Measurements from ENCODE around the gene C11orf65.
"Not testable (repeated sequence)": the region's sequence is repeated elsewhere in the genome, so short reads cannot be mapped to it uniquely, and the experiment has no call there.

Gene C11orf65

DNA sequence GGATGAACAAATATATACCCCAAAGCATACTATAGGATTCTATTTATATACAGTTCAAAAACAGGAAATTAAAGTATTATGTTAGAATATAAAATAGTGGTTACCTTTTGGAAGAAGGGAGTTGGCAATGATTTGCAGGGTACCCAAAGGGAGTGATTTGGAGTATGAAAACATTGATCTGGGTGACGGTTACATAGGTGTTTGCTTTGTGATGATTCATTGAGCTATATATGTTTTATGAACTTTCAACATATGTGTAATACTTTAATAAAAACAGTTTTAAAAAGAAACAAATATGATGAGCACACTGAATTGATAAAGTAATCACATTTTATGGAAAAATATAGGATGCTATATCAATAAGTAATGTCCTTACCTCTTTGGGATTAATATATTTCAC, 36.0 kb downstream of the C11orf65 start:
- Histone ChIP-seq H3K9me3 (ENCODE audit: control insufficient read depth in 2 of 2, low read length in 2 of 2) (no peaks in the 10 kb centered on the region), H3K9ac (ENCODE audit: low read depth in 1 of 2, low read length in 2 of 2) (no peak overlapping the region), H3K4me1 (ENCODE audit: control insufficient read depth in 2 of 2, insufficient read depth in 2 of 2, low read length in 2 of 2) (no peaks in the 10 kb centered on the region), H3K4me3 (ENCODE audit: low read length in 2 of 2) (no peak overlapping the region), H3K36me3 (ENCODE audit: control insufficient read depth in 2 of 2, insufficient read depth in 2 of 2, low read length in 2 of 2) (no peaks in the 10 kb centered on the region), H3K27ac (ENCODE audit: low read depth in 2 of 2, low read length in 2 of 2) (no peak overlapping the region), H3K27me3 (ENCODE audit: control insufficient read depth in 2 of 2, insufficient read depth in 2 of 2, low read length in 2 of 2) (no peaks in the 10 kb centered on the region)

DNA sequence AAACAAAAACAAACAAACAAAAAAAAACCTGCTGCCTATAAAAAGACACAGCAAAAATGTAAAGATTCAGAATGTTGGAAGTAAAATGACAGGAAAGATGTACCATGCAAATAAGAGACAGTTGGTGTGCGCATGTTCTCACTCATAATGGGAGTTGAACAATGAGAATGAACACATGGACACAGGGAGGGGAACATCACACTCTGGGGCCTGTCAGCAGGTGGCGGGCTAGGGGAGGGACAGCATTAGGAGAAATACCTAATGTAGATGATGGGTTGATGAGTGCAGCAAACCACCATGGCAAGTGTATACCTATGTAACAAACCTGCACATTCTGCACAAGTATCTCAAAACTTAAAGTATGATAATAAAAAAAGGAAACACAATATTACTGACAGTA, 49.8 kb downstream of the C11orf65 start:
- not testable (repeated sequence) for H3K4me1 ChIP-seq (ENCODE audit: control insufficient read depth in 2 of 2, insufficient read depth in 2 of 2, low read length in 2 of 2); H3K9me3 ChIP-seq (ENCODE audit: control insufficient read depth in 2 of 2, low read length in 2 of 2); H3K9ac ChIP-seq (ENCODE audit: low read depth in 1 of 2, low read length in 2 of 2); H3K36me3 ChIP-seq (ENCODE audit: control insufficient read depth in 2 of 2, insufficient read depth in 2 of 2, low read length in 2 of 2); H3K4me3 ChIP-seq (ENCODE audit: low read length in 2 of 2); H3K27ac ChIP-seq (ENCODE audit: low read depth in 2 of 2, low read length in 2 of 2); H3K27me3 ChIP-seq (ENCODE audit: control insufficient read depth in 2 of 2, insufficient read depth in 2 of 2, low read length in 2 of 2)

DNA sequence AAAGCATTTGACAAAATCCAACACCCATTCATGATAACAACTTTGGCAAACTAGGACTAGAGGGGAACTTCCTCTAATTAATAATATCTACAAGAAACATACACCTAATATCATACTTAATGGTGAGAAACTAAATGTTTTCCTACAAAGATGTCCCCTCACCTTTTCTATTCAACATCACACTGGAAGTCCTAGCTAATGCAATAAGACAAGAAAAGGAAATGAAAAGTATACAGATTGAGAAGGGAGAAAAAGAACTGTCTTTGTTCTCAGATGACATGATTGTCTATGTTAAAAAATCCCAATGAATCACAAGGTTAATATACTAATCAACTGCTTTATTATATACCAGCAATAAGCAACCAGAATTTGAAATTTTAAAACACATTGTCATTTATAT, 52.4 kb downstream of the C11orf65 start:
- Histone ChIP-seq H3K36me3 (ENCODE audit: control insufficient read depth in 2 of 2, insufficient read depth in 2 of 2, low read length in 2 of 2) (no peaks in the 10 kb centered on the region), H3K9me3 (ENCODE audit: control insufficient read depth in 2 of 2, low read length in 2 of 2) (peaks cover 0 to 3% of the 10 kb centered on the region in 2 donors), H3K27me3 (ENCODE audit: control insufficient read depth in 2 of 2, insufficient read depth in 2 of 2, low read length in 2 of 2) (no peaks in the 10 kb centered on the region), H3K27ac (ENCODE audit: low read depth in 2 of 2, low read length in 2 of 2) (no peak overlapping the region), H3K4me3 (ENCODE audit: low read length in 2 of 2) (no peak overlapping the region), H3K9ac (ENCODE audit: low read depth in 1 of 2, low read length in 2 of 2) (no peak overlapping the region), H3K4me1 (ENCODE audit: control insufficient read depth in 2 of 2, insufficient read depth in 2 of 2, low read length in 2 of 2) (no peaks in the 10 kb centered on the region)

DNA sequence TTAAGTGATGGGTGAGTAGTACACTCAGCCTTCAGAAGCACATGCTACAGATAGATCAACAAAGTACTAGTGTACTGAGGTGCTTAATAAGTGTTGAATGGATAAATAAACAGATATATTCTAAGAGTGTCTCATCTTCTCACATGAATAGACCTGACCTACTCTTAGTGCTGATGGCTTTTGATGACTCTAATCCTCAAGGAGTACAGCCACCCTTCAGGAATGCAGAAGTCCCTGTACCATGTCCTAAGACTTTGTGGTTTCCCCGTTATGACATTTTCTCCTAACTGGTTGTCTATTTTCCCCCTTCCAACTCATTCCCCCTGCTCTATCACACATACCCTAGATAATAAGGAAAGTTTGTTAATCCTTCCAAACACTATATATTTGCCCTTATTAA, 61.6 kb downstream of the C11orf65 start:
- Histone ChIP-seq H3K27ac (ENCODE audit: low read depth in 2 of 2, low read length in 2 of 2) (no peak overlapping the region), H3K27me3 (ENCODE audit: control insufficient read depth in 2 of 2, insufficient read depth in 2 of 2, low read length in 2 of 2) (no peaks in the 10 kb centered on the region), H3K9me3 (ENCODE audit: control insufficient read depth in 2 of 2, low read length in 2 of 2) (no peaks in the 10 kb centered on the region), H3K4me1 (ENCODE audit: control insufficient read depth in 2 of 2, insufficient read depth in 2 of 2, low read length in 2 of 2) (no peaks in the 10 kb centered on the region), H3K9ac (ENCODE audit: low read depth in 1 of 2, low read length in 2 of 2) (no peak overlapping the region), H3K4me3 (ENCODE audit: low read length in 2 of 2) (no peak overlapping the region), H3K36me3 (ENCODE audit: control insufficient read depth in 2 of 2, insufficient read depth in 2 of 2, low read length in 2 of 2) (no peaks in the 10 kb centered on the region)

DNA sequence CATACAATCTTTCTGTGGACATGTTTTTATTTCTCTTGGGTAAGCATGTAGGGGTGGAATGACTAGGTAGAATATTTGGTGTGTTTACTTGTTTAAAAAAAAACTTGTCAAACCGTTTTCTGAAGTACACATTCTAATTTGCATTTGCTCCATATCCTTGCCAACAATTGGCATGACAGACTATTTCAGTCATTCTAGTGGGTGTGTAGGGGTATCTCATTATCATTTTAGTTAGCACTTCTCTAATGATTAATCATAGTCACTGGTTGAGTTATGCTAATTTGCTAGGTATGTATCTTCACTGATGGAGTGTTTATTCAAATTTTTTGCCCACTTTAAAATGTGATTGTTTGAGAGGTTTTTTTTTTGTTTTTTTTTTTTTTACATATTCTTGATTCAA, 64.3 kb downstream of the C11orf65 start:
- Histone ChIP-seq H3K27me3 (ENCODE audit: control insufficient read depth in 2 of 2, insufficient read depth in 2 of 2, low read length in 2 of 2) (no peaks in the 10 kb centered on the region), H3K4me1 (ENCODE audit: control insufficient read depth in 2 of 2, insufficient read depth in 2 of 2, low read length in 2 of 2) (no peaks in the 10 kb centered on the region), H3K9me3 (ENCODE audit: control insufficient read depth in 2 of 2, low read length in 2 of 2) (no peaks in the 10 kb centered on the region), H3K9ac (ENCODE audit: low read depth in 1 of 2, low read length in 2 of 2) (no peak overlapping the region), H3K4me3 (ENCODE audit: low read length in 2 of 2) (no peak overlapping the region), H3K36me3 (ENCODE audit: control insufficient read depth in 2 of 2, insufficient read depth in 2 of 2, low read length in 2 of 2) (no peaks in the 10 kb centered on the region), H3K27ac (ENCODE audit: low read depth in 2 of 2, low read length in 2 of 2) (no peak overlapping the region)

DNA sequence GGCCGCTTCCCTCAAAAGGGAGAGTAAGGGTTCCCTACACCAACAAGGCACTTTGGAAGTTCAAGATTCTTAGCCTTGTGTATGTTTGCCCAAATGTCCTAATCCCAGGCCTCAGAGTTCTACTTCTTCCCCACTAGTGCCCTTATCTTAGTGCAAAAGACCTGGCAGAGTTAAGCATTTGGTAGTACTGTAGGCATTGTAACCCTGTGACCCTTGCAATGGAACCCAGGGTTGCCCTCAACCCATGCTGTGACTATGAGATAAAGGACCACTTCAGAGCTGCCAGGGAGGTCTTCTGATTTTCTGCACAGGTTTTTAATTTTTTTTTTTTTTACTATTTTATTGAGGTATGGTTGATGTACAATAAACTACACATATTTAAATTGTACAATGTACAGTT, 65.1 kb downstream of the C11orf65 start:
- no peaks in the 10 kb centered on the region for H3K9me3 ChIP-seq (ENCODE audit: control insufficient read depth in 2 of 2, low read length in 2 of 2)
- H3K4me3 ChIP-seq (ENCODE audit: low read length in 2 of 2), result no peak overlapping the region
- no peaks in the 10 kb centered on the region for H3K36me3 ChIP-seq (ENCODE audit: control insufficient read depth in 2 of 2, insufficient read depth in 2 of 2, low read length in 2 of 2)
- no peaks in the 10 kb centered on the region for H3K4me1 ChIP-seq (ENCODE audit: control insufficient read depth in 2 of 2, insufficient read depth in 2 of 2, low read length in 2 of 2)
- H3K27ac ChIP-seq (ENCODE audit: low read depth in 2 of 2, low read length in 2 of 2), result no peak overlapping the region
- H3K9ac ChIP-seq (ENCODE audit: low read depth in 1 of 2, low read length in 2 of 2), result no peak overlapping the region
- no peaks in the 10 kb centered on the region for H3K27me3 ChIP-seq (ENCODE audit: control insufficient read depth in 2 of 2, insufficient read depth in 2 of 2, low read length in 2 of 2)

DNA sequence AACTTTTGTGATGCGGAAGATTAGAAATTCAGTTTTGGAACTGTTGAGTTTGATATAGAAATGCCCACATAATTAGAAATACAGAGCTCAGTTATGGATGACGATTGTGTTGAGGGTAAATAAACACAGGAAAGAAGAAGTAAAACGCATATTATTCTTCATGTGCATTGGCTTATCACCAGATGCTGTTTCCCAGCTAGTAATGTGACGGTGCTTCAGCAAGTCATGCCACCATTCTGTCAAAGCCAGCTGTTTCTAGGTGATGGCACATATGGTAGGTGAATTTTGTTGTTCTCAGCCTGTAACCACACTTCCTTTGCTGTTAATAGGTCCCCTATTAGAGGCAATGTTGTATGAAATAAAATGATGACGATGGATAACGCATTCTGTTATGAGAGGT, 68.9 kb downstream of the C11orf65 start:
- H3K4me3 ChIP-seq (ENCODE audit: low read length in 2 of 2), result no peak overlapping the region
- no peaks in the 10 kb centered on the region for H3K36me3 ChIP-seq (ENCODE audit: control insufficient read depth in 2 of 2, insufficient read depth in 2 of 2, low read length in 2 of 2)
- H3K9ac ChIP-seq (ENCODE audit: low read depth in 1 of 2, low read length in 2 of 2), result no peak overlapping the region
- no peak overlapping the region for H3K27ac ChIP-seq (ENCODE audit: low read depth in 2 of 2, low read length in 2 of 2)
- H3K27me3 ChIP-seq (ENCODE audit: control insufficient read depth in 2 of 2, insufficient read depth in 2 of 2, low read length in 2 of 2), result no peaks in the 10 kb centered on the region
- H3K9me3 ChIP-seq (ENCODE audit: control insufficient read depth in 2 of 2, low read length in 2 of 2), result no peaks in the 10 kb centered on the region
- no peaks in the 10 kb centered on the region for H3K4me1 ChIP-seq (ENCODE audit: control insufficient read depth in 2 of 2, insufficient read depth in 2 of 2, low read length in 2 of 2)

DNA sequence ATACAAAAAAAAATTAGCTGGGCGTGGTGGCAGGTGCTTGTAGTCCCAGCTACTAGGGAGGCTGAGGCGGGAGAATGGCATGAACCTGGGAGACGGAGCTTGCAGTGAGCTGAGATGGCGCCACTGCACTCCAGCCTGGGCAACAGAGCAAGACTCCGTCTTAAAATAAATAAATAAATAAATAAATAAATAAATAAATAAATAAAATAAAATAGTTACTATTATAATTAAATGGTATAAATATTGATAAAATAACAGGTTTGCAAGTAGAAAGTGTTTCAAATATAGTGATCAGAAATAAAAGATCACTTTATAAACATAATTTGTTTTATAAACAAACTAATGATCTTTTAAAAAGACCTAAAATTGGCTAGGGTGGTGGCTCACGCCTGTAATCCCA, 70.7 kb downstream of the C11orf65 start:
- not testable (repeated sequence) for H3K27ac ChIP-seq (ENCODE audit: low read depth in 2 of 2, low read length in 2 of 2); H3K9me3 ChIP-seq (ENCODE audit: control insufficient read depth in 2 of 2, low read length in 2 of 2); H3K4me3 ChIP-seq (ENCODE audit: low read length in 2 of 2); H3K27me3 ChIP-seq (ENCODE audit: control insufficient read depth in 2 of 2, insufficient read depth in 2 of 2, low read length in 2 of 2); H3K4me1 ChIP-seq (ENCODE audit: control insufficient read depth in 2 of 2, insufficient read depth in 2 of 2, low read length in 2 of 2); H3K36me3 ChIP-seq (ENCODE audit: control insufficient read depth in 2 of 2, insufficient read depth in 2 of 2, low read length in 2 of 2); H3K9ac ChIP-seq (ENCODE audit: low read depth in 1 of 2, low read length in 2 of 2)

DNA sequence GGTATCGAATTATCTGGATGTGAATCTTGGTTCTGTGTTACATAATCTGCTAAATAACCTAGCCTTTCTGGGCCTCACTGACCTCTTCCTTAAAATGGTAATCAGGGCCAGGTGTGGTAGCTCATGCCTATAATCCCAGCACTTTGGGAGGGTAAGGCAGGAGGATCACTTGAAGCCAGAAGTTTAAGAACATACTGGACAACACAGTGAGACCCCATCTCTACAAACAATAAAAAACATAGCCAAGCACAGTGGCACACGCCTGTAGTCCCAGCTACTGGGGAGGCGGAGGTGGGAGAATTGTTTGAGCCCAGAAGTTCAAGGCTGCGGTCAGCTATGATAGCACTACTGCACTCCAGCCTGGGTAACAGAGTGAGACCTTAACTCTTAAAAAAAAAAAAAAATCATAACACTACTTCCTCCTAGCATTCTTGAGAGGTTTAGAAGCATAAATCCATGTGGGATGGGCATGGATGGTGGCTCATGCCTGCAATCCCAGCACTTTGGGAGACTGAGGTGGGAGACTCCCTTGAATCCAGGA, 72.5 kb downstream of the C11orf65 start:
- Histone ChIP-seq H3K9ac (ENCODE audit: low read depth in 1 of 2, low read length in 2 of 2) (no peak overlapping the region), H3K4me3 (ENCODE audit: low read length in 2 of 2) (no peak overlapping the region), H3K9me3 (ENCODE audit: control insufficient read depth in 2 of 2, low read length in 2 of 2) (no peaks in the 10 kb centered on the region), H3K36me3 (ENCODE audit: control insufficient read depth in 2 of 2, insufficient read depth in 2 of 2, low read length in 2 of 2) (no peaks in the 10 kb centered on the region), H3K27me3 (ENCODE audit: control insufficient read depth in 2 of 2, insufficient read depth in 2 of 2, low read length in 2 of 2) (no peaks in the 10 kb centered on the region), H3K27ac (ENCODE audit: low read depth in 2 of 2, low read length in 2 of 2) (no peak overlapping the region), H3K4me1 (ENCODE audit: control insufficient read depth in 2 of 2, insufficient read depth in 2 of 2, low read length in 2 of 2) (no peaks in the 10 kb centered on the region)

DNA sequence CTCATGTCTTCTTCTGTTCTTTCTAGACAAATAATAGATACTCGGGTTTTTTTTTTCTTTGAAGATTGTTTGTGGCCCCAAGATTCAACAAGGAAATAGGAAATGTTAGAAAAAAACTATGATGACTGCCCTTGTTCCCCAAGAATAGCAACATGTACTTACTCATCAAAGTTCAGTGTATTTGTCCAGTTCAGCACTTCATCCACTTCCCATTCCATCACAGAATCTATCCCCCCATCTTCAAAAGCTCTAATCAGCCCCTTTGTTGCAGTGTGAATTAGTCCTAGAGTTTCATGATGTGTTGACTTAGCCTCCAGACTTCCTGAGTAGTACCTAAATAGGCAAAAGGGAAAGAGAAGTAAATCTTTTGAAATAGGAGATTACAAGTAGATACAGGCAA, 74.3 kb downstream of the C11orf65 start:
- Histone ChIP-seq H3K4me3 (ENCODE audit: low read length in 2 of 2) (no peak overlapping the region), H3K4me1 (ENCODE audit: control insufficient read depth in 2 of 2, insufficient read depth in 2 of 2, low read length in 2 of 2) (no peaks in the 10 kb centered on the region), H3K27me3 (ENCODE audit: control insufficient read depth in 2 of 2, insufficient read depth in 2 of 2, low read length in 2 of 2) (no peaks in the 10 kb centered on the region), H3K9me3 (ENCODE audit: control insufficient read depth in 2 of 2, low read length in 2 of 2) (no peaks in the 10 kb centered on the region), H3K9ac (ENCODE audit: low read depth in 1 of 2, low read length in 2 of 2) (no peak overlapping the region), H3K27ac (ENCODE audit: low read depth in 2 of 2, low read length in 2 of 2) (no peak overlapping the region), H3K36me3 (ENCODE audit: control insufficient read depth in 2 of 2, insufficient read depth in 2 of 2, low read length in 2 of 2) (no peaks in the 10 kb centered on the region)

DNA sequence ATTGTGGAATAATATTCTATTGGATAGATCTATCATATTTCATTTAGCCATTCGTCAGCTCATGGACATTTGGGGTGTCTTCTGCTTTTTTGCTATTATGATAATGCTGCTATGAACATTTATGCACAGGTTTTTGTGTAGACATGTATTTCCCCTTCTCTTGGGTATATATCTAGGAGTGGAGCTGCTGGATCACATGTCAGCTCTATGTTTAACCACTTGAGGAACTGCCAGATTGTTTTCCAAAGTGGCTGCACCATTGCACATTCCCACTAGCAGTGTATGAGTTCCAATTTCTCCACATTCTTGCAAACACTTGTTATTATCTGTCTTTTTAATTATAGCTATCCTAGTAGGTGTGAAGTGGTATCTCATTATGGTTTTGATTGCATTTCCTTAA, 75.0 kb downstream of the C11orf65 start:
- Histone ChIP-seq H3K4me3 (ENCODE audit: low read length in 2 of 2) (no peak overlapping the region), H3K9ac (ENCODE audit: low read depth in 1 of 2, low read length in 2 of 2) (no peak overlapping the region), H3K9me3 (ENCODE audit: control insufficient read depth in 2 of 2, low read length in 2 of 2) (no peaks in the 10 kb centered on the region), H3K36me3 (ENCODE audit: control insufficient read depth in 2 of 2, insufficient read depth in 2 of 2, low read length in 2 of 2) (no peaks in the 10 kb centered on the region), H3K4me1 (ENCODE audit: control insufficient read depth in 2 of 2, insufficient read depth in 2 of 2, low read length in 2 of 2) (no peaks in the 10 kb centered on the region), H3K27me3 (ENCODE audit: control insufficient read depth in 2 of 2, insufficient read depth in 2 of 2, low read length in 2 of 2) (no peaks in the 10 kb centered on the region), H3K27ac (ENCODE audit: low read depth in 2 of 2, low read length in 2 of 2) (no peak overlapping the region)
